Stimulated activated CD4-positive, alpha-beta T cell treated with anti-CD3 and anti-CD28 coated beads, Interleukin-1b, Interleukin-23, amount 100 ng/mL, for 4 hours (primary cell): ENCODE measurements around the gene KCNIP2.
A peak's percentile ranks its signal among the peaks of the same experiment; 100 is the strongest.

Source experiments
- DNase-seq, 2 donors: peaks; one replicate each; pipeline ENCODE4 v3.0.0-alpha.2; 2020; ENCODE audit warnings: low read depth in 2 of 2

The KCNIP2 gene

DNA sequence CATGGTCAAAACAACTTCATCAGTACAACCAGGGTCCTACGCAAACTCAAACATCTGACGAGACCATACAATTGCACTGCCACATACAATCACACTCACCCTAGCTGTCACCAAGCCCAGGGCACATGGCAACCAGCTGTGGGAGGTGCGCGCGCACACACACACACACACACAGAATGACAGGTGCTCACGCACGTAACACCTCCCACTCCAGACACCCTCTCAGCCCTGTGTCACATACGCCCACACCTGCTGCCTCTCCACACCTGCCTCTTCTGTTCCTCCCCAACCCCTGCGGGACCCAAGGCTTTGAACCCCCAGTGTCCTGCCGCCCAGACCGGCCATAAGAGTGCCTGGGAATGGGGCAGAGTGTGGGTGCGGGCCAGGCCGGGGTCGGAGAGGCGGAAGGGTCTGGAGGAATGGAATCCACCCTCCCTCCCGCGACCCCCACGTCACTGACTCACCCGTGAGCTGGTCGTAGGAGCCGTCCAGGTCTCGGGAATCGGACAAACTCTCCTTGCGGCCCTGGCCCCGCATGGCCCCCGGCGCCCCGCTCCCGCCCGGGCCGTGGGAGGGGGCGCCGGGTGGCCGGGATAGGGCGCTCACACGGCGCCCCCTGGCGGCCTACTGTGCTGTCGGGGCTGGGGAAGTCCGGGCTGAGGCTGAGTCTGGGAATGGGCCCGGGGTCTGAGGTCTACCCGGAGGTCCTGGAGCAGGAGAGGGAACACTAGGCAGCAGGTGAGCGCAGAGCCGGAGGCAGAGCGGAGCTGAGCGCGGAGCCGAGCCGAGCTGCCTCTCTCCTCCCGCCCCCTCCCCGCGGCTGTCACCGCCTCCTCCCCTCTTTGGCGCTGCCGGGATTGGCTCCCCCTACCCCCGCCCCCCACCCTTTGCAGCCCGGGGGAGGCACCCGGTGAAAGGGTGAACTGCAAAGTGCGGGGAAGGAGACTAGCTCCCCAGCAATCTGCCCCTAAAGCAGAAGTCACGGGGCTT lies at the start of gene KCNIP2:
Gene KCNIP2 (minus strand): TSS at position 769 of the 990 bp plus-strand sequence. CDS start 232 bp downstream, at position 537.
- DNase-seq: peak; percentile 44 to 67

DNA sequence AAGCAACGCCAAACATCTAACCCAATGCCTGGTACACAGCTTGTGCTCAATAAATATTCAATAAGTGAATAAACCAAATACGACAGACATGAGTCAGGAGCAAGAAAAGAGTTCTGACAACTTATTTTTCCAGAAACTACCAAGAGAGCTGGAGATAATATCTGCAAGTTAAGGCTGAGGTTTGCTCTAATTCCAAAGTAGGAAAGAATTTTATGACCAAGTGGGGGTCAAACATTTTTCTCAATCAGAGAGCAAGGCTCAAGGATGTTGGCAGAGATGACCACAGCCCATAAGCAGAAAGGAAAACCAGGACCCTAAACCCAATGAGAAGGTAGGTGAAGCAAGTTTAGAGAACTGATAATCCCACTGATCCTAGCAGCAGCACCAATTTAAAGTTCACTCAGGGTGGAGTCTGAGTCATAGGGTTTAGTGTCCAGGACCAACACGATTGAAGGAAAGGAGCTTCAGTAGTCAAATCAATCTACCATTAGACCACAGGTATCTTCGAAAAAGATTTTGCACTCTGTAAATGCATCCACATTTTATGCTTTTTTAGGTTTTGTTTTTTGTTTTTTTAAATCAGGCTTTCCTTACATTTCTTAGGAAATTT lies 49.3 kb upstream of the KCNIP2 start:
- DNase-seq: no peak

DNA sequence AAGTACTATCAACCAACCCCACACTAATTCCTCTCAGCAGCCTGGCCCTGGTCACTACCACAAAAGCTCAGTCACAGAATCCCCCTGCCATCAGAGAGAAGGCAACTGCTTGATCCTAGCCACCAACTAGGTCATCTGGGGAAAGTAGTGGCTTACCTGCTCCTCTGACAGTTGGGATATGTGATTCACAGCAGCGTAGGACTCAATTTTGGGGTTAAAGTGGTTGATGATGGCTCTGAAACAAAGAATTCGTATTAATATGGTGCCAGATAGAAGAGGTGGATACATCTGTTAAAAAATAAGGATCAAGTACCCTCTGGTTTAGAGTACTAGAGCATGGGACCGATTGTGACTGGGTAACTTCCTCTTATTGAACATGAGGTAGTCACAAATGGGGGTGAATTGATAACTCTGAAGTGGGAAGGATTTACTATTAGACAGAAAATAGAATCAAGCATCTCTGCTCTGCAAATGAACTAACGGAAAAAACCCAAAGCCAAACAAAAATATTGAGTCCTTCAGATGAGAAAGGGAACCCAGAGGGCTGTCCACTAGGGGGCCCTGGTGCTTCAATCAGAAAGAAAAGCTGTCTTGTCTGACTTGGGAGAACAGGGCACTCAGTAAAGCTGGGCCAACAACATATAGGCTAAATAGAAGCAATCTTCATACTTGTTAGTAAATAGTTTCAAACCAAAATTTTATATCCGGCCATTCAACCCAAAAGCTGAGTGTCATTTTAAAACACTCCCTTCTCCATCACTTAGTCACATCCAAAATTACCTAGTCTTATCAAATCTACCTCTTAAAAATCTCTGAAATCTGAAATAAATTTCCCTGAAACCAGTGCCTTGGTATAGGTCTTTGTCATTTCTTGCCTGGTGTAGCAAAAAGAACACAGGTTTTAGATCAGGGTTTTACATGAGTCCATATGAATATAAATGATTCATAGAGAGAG lies 45.9 kb upstream of the KCNIP2 start:
- DNase-seq: peak; percentile 61 to 63

DNA sequence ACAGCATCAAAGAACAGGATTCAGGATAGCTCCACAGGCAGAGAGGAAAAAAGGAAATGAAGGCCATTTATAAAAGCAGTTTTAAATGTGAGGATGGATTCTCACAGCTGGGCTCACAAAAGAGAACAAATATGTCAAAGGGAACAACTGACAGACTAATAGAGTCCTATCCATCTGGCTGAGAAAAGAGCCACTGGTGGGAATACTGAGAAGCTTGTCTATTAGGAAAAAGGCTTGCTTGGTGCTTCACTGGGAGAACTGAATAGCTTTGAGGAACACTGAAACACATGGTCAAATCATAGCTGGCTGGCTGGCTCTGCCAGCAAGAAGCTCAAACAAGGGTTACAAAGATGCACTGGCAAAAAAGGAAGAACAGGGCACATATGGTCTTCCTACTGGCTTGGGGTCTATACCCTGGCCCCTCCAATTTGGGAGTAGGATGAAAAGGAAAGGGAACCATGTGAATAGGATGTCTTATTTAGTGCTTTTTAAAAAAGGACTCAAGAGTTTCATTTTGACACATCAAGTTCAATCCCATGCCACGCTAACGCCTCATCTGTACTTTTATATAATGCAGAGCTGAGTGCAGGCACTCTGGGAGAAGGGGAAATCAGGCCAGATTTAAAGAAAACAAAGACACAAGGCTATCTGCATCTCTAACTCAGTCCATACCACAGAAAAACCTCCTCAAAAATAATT lies 44.8 kb upstream of the KCNIP2 start:
- no peak for DNase-seq

DNA sequence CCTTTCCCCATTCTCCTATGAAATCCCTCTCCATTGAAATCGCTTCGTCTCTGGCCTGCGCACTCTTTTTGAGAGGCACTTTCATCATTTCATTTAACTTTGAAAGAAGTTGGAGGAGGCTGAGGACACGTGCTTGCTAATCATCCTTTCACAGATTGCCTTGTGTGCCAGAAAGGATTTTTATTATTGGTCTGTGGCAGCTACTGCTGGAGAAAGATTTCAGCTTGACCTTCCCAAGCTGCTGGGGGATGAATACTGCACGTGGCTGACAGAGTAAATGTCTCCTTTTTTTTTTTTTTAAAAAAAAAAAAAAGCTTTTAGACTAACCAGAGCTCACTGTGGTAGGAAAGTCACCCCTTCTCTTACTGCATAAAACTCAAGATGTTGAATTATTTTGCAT lies 44.2 kb upstream of the KCNIP2 start:
- no peak for DNase-seq

DNA sequence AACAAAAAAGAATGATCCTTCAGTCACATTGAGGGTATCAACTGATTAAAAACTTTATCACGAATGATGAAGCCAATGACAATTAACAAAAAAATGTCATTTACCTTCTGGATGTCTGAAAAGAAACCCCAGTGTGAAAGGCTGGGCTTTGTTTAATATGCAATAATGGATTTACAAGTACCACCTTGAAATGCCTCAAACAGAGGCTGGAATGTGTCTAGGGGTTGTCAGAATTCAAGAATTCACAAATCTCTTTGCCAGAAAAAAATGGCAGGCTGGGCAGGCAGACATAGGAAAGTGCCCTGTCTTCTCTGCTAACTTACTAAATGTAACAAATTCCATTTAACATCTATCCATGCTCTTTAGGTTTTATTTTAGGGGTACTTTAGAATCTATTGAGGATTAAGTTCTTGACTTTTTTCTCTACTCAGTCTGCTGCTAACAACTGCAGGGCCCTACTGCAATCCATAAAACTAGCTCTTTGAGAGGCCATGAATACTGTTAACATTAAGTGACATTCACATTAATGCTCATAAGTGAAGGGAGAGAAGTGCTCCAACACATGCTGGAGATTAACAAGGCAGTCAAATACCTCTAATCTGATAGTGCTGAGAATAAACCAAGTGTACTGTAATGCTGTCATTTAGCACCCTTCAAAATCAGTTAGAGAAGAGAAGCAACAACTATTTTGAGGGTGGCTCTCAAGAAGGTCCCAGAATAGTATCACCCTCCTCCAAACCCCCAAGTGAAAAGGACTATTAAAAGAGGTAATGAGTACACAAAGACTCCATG lies 43.1 kb upstream of the KCNIP2 start:
- DNase-seq: no peak

DNA sequence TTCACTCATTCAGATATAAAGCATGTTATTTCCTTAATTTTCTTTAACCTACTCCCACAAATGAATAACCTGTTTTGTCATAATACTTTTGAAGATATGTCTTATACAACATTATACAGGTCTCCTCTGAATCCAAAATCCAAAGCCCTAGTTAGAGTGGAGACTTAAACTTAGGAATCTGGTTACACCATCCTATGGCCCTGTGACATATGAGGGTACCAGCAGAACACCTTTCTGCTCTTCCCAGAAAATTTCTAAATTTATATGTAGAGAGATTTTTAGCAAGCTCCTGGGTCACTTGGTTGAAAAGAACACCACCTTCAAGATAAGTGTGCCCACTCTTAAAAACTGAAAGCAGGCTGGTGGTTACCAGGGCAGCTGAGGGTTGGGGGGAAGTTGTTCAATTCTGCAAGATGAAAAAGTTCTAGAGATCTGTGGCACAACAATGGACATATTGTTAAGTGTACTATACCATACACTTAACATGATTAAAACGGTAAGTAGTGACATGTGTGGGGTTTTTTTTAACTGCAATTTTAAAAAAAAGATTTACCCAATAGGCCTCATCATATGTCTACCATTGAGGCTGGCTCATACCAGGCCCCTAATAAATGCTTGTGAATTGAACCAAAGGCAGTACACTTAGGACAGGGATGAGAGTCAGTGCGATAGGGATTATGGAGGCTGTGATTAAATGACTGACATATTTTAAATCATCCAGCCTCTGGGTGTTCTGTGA lies 37.6 kb upstream of the KCNIP2 start:
- DNase-seq: no peak

DNA sequence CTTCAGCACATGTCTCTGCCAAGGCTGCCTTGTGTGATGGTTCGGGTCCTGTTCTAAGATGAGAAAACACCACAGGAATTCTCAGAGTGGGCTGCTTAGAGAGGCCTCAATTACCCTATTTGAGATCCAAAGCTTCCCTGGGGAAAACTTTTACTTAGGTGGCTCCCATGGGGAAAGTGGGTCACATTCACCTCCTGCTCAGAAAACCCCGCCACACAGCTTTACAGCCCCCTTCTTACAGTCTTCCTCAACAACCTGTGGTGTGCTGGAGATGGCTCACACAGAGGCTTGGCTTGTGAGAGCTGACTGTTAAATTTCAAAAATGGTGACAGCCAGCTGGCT lies 36.6 kb upstream of the KCNIP2 start:
- no peak for DNase-seq

DNA sequence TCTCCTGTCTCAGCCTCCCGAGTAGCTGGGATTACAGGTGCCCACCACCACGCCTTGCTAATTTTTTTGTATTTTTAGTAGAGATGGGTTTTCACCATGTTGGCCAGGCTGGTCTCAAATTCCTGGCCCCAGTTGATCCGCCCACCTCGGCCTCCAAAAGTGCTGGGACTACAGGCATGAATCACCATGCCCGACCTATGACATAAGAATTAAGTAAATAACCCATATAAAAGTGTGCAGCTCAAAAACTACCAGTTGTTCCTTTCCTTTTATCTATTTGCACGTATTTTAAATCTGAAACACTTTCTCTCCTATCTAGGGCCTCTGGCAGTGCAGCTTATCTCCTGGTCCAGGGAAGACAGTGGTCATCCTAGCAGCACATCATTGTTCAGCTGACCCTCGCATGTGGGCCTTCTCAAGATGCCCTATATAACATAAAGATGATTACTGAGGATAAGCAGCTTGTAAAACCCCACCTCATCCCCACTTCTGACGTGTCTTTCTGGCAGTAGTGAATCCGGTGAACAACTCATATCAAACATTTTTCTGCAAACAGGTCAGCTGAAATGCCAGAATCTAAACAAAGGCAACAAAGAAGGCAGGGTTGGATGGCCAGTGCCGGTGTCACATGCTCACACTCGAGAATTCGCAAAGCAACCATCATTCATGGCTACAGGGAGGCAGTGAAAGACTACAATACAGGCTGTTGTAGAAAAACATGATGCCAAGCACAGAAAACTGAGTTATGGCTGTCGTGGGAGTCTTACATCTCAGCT lies 36.0 kb upstream of the KCNIP2 start:
- DNase-seq: no peak

DNA sequence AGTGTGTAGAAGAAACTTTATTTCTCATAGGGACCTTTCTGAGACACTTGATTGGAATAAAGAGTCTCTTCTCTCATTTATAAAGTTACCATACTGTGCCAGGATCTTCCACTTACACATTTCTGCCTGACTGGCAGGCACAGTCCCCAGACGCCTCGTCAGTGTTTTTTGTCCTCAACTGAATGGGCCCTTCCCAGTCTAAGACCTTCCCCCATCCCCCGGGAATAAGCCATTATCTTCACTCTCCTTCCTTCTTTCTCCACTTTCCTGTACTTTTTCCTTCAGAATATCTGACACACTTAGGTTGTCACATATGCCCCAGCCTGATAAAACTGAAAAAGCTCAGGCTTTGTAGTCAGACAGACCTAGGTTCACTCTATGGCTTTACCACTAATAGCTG lies 35.3 kb upstream of the KCNIP2 start:
- no peak for DNase-seq

DNA sequence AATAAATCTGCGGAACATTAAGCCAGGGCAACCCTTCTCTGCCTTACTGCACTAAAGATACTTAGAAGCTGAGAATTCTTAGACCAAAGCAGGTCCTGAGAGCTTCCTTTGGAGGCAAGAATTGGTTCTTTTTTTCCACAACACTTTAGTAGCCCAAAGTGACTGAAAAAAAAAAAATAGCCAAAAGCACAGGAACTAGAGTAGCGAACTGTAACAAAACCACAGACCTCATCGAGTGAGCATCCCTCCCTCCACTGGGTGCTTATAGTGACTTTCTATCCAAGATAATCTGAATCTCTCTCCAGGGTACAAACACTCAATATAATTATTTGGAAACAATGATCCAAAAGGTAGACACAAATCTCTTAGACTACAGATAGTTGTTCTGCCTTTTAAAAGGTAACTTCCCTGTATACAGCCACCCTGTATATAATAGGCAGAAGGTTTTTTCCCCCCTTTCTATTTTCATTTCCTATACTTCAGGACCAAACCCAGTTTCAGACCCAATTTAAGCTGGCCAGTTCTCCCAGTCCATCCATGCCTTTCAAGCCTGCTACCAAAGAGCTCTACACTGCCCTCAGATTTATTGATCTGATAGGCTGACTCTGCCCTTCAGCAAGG lies 31.6 kb upstream of the KCNIP2 start:
- no peak for DNase-seq

DNA sequence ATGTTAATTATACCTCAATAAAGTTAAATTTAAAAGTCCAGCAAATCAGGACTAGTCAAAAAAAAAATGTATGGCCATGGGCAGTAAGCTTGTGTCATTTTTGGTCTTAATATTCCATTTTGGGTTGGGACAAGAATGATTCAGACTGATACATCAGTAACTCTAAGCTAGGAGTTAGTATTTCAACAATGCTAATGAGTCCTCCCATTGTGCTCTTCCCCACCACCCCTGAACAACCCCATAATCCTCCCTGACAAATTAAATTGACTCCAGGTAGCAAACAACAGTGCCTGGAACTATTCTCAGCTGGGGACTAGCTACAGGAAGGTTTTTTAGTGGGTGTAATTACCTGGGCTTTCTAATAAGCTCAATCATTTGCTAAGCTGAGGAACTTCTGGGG lies 30.7 kb upstream of the KCNIP2 start:
- DNase-seq: no peak

DNA sequence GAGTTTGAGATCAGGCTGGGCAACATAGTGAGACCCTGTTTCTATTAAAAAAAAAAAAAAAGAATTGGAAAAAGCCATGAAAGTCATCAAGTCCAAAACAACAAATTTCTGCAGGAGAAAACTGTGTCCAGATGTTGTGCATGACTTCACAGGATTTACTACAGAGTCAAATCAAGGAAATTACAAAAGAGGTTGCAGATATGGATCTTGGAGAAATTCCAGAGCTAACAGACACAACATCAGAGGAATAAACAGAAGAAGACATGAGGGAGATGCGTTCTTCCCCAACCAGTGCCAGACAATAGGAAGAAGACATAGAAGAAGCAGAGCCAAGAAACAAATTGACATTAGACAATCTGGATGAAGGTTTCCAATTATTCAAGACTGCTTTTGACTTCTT lies 24.3 kb upstream of the KCNIP2 start:
- no peak for DNase-seq

DNA sequence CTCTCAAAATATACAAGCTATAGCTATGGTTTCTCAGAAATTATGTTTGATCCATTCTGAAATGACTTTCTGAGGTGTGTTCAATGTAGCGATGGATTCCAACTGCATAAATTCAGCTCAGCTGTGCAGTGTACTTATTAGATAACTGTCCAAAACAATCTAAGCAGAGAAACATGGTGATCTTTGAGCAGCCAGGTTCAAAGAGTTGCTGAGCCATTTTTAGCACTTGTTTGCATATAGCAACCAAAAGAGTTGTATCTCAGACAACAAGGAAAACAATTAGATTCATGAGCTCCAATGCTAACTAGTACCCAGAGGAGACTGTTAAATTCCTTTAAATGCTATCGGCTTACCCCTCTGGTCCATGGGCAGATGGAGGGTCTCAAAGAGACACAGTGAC lies 15.9 kb upstream of the KCNIP2 start:
- no peak for DNase-seq

DNA sequence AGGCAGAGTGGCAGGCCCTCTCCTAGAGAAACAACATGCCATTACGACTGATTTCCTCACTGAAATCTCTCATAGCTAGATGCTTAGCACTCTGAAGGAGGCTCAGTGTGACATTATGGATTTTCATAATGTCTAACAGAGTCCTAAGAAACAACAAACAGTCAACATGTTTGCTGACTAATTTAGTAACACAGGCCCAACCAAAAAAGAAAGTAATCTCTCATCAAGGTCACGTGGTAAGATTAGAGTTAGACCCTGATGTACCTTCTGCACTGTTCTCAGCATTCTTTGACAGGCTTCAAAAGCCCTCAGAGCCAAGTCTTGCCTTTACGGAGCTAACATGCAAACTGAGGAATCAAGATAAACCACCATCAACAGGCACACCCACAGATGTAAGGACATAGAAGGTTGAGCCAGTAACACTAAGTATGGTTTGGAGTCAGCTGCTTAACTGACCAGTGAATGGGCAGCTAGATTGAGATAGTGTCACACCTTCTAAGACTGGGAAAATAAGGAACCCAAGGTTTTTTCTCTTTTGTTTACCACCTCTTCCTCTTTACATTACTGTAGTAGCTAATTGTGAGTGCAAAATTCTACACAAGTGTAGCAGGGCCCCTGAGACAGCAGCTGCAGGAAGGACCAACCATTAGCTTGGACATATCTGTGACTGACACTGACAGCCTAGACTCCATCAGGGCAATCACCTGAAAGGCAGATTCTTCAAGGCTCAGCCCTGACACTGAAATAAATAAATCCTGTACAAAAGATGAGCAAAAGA lies 15.3 kb upstream of the KCNIP2 start:
- DNase-seq: no peak

DNA sequence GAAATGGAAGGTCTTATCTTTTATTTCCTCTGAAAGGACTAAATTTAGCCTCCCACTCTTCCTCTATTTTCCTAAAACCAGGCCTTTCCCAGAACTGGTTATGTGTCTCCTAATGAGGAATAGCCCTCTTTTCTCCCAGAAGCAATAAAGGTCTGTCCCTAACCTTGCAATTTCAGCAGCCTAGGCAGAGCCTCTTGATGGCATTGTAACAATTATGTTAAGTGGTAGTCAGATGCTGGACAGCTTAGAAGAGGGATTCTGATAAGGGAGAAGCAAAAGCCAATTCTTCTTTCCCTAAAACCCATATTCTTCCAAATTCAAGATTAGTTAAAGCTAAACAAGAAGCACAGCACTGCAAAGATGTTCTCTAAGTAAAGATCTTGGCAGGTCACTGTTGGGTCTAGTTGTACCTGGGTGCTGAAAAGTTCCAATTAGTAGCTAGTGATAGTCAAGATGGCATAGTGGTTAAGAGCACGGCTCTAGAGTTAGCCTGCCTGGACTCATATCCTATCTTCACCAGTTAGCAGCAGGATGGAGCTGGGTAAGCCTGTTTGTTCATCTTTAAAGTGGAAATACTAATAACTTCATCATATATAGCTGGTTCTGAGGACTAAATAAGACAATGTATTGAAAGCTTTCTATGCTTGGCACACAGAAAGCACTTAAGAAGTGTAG lies 14.3 kb upstream of the KCNIP2 start:
- no peak for DNase-seq

DNA sequence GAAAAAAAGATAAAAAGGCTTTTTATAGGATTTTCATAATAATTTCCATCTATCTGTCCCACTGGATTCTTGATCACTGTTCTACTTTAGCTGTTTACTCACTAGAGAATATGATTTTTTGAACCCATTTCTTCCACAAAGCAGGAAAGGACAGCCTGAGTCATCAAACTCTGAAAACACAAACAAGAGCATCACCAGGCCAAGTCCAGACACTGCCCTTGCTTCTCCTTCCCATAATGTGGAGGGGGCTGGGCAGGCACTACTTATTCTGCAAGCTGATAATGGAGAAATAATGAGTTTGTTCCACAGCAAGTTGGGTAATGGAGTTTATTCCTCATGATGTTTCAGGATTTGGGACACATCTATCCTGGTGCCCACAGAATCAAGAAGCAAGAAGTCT lies 13.0 kb upstream of the KCNIP2 start:
- DNase-seq: no peak
